ENCODE measurements around the gene TMEM154.

Gene TMEM154

GRCh38 chr4:152613841-152614721 is 65.7 kb downstream of the TMEM154 start:
- 90 to 93% methylated on average over 11 of the region's 11 CpGs for WGBS, 2 experiments
- Histone ChIP-seq H3K9me3 (ENCODE audit: control insufficient read depth, low read length) (no peaks in the 10 kb centered on the region), H3K4me1 (ENCODE audit: control insufficient read depth, insufficient read depth, low read length) (no peaks in the 10 kb centered on the region), H3K4me3 (ENCODE audit: insufficient read depth, low read depth, low read length) (no peak overlapping the region), H3K27ac (ENCODE audit: insufficient read depth, low read depth, low read length, poor library complexity, severe bottlenecking) (no peak overlapping the region), H3K36me3 (ENCODE audit: control insufficient read depth, insufficient read depth, low read length) (no peaks in the 10 kb centered on the region), H3K27me3 (ENCODE audit: control insufficient read depth, insufficient read depth, low read length, poor library complexity, severe bottlenecking) (no peaks in the 10 kb centered on the region)

GRCh38 chr4:152613351-152613750 is 66.4 kb downstream of the TMEM154 start:
- Histone ChIP-seq H3K27ac (ENCODE audit: insufficient read depth, low read depth, low read length, poor library complexity, severe bottlenecking) (no peak overlapping the region), H3K9me3 (ENCODE audit: control insufficient read depth, low read length) (no peaks in the 10 kb centered on the region), H3K4me3 (ENCODE audit: insufficient read depth, low read depth, low read length) (no peak overlapping the region), H3K27me3 (ENCODE audit: control insufficient read depth, insufficient read depth, low read length, poor library complexity, severe bottlenecking) (no peaks in the 10 kb centered on the region), H3K4me1 (ENCODE audit: control insufficient read depth, insufficient read depth, low read length) (no peaks in the 10 kb centered on the region), H3K36me3 (ENCODE audit: control insufficient read depth, insufficient read depth, low read length) (no peaks in the 10 kb centered on the region)
- WGBS, 2 experiments: 43 to 58% methylated on average over 3 of the region's 3 CpGs

- Histone ChIP-seq H3K4me3 (ENCODE audit: insufficient read depth, low read depth, low read length) (no peak overlapping the region), H3K27ac (ENCODE audit: insufficient read depth, low read depth, low read length, poor library complexity, severe bottlenecking) (no peak overlapping the region), H3K36me3 (ENCODE audit: control insufficient read depth, insufficient read depth, low read length) (no peaks in the 10 kb centered on the region), H3K9me3 (ENCODE audit: control insufficient read depth, low read length) (no peaks in the 10 kb centered on the region), H3K27me3 (ENCODE audit: control insufficient read depth, insufficient read depth, low read length, poor library complexity, severe bottlenecking) (no peaks in the 10 kb centered on the region), H3K4me1 (ENCODE audit: control insufficient read depth, insufficient read depth, low read length) (peaks cover 19% of the 10 kb centered on the region)
Observed at GRCh38 chr4:152610131-152610530, 69.7 kb downstream of the TMEM154 start.

DNA sequence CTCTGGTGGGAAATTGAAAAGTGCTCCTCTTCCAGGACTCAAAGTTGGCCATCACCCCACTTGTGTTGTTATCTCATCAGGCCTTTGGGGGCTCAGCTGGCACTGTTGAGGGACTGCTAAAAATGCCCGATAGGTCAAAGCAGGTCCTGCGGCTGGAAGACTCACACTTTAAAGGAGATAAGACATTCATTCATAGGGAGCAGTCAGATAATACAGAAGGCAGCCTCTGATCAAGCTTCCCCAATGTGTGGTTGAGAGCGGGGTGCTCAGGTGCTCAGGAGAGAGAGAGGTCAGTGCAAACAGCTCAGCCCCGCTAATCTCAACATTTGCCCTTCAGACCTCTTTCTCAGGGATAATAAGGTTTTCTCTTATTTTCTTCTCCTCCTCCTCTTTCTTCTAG is 70.3 kb downstream of the TMEM154 start:
- Histone ChIP-seq H3K36me3 (ENCODE audit: control insufficient read depth, insufficient read depth, low read length) (no peaks in the 10 kb centered on the region), H3K9me3 (ENCODE audit: control insufficient read depth, low read length) (no peaks in the 10 kb centered on the region), H3K4me1 (ENCODE audit: control insufficient read depth, insufficient read depth, low read length) (peaks cover 22% of the 10 kb centered on the region), H3K27me3 (ENCODE audit: control insufficient read depth, insufficient read depth, low read length, poor library complexity, severe bottlenecking) (no peaks in the 10 kb centered on the region), H3K4me3 (ENCODE audit: insufficient read depth, low read depth, low read length) (no peak overlapping the region), H3K27ac (ENCODE audit: insufficient read depth, low read depth, low read length, poor library complexity, severe bottlenecking) (no peak overlapping the region)
- 92 to 97% methylated on average over 3 to 4 of the region's 4 CpGs for WGBS, 2 experiments

- Histone ChIP-seq H3K27me3 (ENCODE audit: control insufficient read depth, insufficient read depth, low read length, poor library complexity, severe bottlenecking) (no peaks in the 10 kb centered on the region), H3K27ac (ENCODE audit: insufficient read depth, low read depth, low read length, poor library complexity, severe bottlenecking) (no peak overlapping the region), H3K4me3 (ENCODE audit: insufficient read depth, low read depth, low read length) (no peak overlapping the region), H3K4me1 (ENCODE audit: control insufficient read depth, insufficient read depth, low read length) (peaks cover 22% of the 10 kb centered on the region), H3K36me3 (ENCODE audit: control insufficient read depth, insufficient read depth, low read length) (no peaks in the 10 kb centered on the region), H3K9me3 (ENCODE audit: control insufficient read depth, low read length) (no peaks in the 10 kb centered on the region)
- 33 to 36% methylated on average over 7 of the region's 7 CpGs for WGBS, 2 experiments
Observed at GRCh38 chr4:152607178-152607577, 72.6 kb downstream of the TMEM154 start.

DNA sequence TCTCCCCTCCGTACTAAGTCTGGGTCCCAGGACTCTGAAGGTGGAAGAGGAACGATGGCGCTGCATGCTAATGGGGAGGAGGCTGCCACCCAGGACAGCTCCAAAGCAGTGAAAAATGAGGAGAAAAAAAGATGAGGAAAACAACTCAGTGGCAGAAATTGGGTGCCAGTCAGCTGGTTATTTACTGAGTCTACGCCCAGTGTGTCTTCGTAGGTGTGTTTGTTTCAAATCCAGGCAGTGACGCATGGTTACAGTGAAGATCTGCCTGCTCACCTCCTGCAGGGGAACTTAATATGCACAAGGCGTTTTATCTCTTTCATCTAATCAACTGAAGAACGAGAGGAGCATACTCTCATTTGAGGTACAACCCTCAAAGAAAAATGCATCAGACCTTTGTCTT is 73.0 kb downstream of the TMEM154 start:
- 67 to 69% methylated on average over 8 of the region's 8 CpGs for WGBS, 2 experiments
- Histone ChIP-seq H3K27ac (ENCODE audit: insufficient read depth, low read depth, low read length, poor library complexity, severe bottlenecking) (no peak overlapping the region), H3K4me3 (ENCODE audit: insufficient read depth, low read depth, low read length) (no peak overlapping the region)

DNA sequence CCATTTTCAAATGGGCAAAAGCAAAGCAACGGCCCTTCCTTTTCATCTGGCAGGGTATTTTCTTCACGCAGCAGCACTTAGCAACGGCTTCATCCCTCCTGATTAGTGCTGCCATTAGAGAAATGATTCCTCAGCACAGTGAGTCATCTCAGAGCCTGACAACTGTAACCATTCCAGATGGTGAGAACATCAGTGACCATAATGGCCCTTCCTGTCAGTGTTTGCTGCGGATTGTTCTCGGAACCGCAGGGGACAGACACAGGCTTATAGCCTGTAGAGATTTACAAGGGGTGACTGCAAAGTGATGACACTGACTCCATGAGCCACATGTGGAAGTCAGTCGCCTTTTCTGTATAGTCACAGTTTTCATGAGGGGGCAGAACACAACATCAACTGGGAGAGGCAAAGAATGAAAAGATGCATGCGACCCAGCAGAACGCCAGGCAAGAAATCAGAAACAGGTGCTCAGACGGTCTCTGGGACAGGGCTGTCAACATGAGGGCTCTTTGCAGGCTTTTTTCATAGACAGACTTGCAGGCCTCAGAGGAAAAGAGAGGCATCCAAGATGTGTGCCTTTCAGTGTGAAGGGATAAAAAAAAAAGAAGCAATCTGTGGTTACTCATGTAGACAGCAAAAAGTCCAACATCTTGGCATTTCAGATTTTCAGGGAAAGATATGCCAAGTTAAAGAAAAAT is 74.0 kb downstream of the TMEM154 start:
- WGBS, 2 experiments: 43 to 59% methylated on average over 10 of the region's 10 CpGs
- H3K27ac ChIP-seq (ENCODE audit: insufficient read depth, low read depth, low read length, poor library complexity, severe bottlenecking): no peak overlapping the region
- no peaks in the 10 kb centered on the region for H3K36me3 ChIP-seq (ENCODE audit: control insufficient read depth, insufficient read depth, low read length)
- H3K9me3 ChIP-seq (ENCODE audit: control insufficient read depth, low read length): no peaks in the 10 kb centered on the region
- H3K4me1 ChIP-seq (ENCODE audit: control insufficient read depth, insufficient read depth, low read length): peaks cover 22% of the 10 kb centered on the region
- no peaks in the 10 kb centered on the region for H3K27me3 ChIP-seq (ENCODE audit: control insufficient read depth, insufficient read depth, low read length, poor library complexity, severe bottlenecking)
- no peak overlapping the region for H3K4me3 ChIP-seq (ENCODE audit: insufficient read depth, low read depth, low read length)

More for the DNA sequence above, 73.0 kb downstream of the TMEM154 start:
- Histone ChIP-seq H3K36me3 (ENCODE audit: control insufficient read depth, insufficient read depth, low read length) (no peaks in the 10 kb centered on the region), H3K27me3 (ENCODE audit: control insufficient read depth, insufficient read depth, low read length, poor library complexity, severe bottlenecking) (no peaks in the 10 kb centered on the region), H3K4me1 (ENCODE audit: control insufficient read depth, insufficient read depth, low read length) (peaks cover 22% of the 10 kb centered on the region), H3K9me3 (ENCODE audit: control insufficient read depth, low read length) (no peaks in the 10 kb centered on the region)

DNA sequence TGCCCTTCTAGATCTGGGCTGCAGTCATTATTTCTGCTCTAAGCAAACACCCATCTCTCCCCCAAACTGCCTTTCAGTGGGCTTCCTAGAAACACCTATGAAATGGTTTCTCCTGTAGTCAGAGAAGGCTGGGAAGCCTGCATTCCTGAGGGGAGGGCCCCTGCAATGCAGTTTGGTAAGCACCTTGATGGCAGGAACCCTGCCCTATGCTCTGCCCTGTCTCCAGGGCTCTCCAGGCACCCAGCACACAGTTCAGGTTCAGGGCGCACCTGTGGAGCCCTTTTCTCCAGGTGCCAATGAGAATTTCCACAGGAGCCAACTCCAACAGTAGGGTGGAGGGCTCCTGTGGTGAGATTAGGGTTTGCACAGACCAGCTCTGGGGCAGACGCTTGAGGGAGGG is 74.8 kb downstream of the TMEM154 start:
- no peak overlapping the region for H3K27ac ChIP-seq (ENCODE audit: insufficient read depth, low read depth, low read length, poor library complexity, severe bottlenecking)
- H3K36me3 ChIP-seq (ENCODE audit: control insufficient read depth, insufficient read depth, low read length): no peaks in the 10 kb centered on the region
- H3K9me3 ChIP-seq (ENCODE audit: control insufficient read depth, low read length): no peaks in the 10 kb centered on the region
- H3K4me3 ChIP-seq (ENCODE audit: insufficient read depth, low read depth, low read length): no peak overlapping the region
- H3K27me3 ChIP-seq (ENCODE audit: control insufficient read depth, insufficient read depth, low read length, poor library complexity, severe bottlenecking): no peaks in the 10 kb centered on the region
- peaks cover 22% of the 10 kb centered on the region for H3K4me1 ChIP-seq (ENCODE audit: control insufficient read depth, insufficient read depth, low read length)
- 71 to 82% methylated on average over 2 of the region's 2 CpGs for WGBS, 2 experiments

GRCh38 chr4:152601156-152601555 is 78.6 kb downstream of the TMEM154 start:
- H3K4me1 ChIP-seq (ENCODE audit: control insufficient read depth, insufficient read depth, low read length): peaks cover 11% of the 10 kb centered on the region
- H3K9me3 ChIP-seq (ENCODE audit: control insufficient read depth, low read length): no peaks in the 10 kb centered on the region
- 96 to 97% methylated on average over 5 of the region's 5 CpGs for WGBS, 2 experiments

DNA sequence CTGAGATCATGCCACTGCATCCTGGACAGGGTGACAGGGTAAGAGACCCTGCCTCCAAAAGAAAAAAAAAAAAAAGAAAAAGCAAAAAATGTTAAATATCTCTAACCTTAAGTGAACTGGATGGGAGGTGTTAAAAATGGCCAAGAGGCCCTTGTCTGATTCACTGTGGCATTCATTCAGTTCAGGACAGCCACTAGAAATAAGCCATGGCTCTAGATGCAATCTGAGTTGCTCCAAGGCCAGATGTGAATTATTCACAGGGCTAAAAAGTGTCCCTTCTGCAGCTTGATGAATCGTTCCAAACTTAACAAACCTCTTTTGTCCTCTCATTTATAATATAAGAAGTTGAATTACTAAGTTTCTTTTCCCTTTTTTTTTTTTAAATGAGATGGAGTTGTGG is 80.2 kb downstream of the TMEM154 start:
- H3K4me3 ChIP-seq (ENCODE audit: insufficient read depth, low read depth, low read length): no peak overlapping the region
- no CpG with 5 or more reads among the region's 1 CpG for WGBS, 2 experiments
- H3K36me3 ChIP-seq (ENCODE audit: control insufficient read depth, insufficient read depth, low read length): no peaks in the 10 kb centered on the region
- H3K9me3 ChIP-seq (ENCODE audit: control insufficient read depth, low read length): no peaks in the 10 kb centered on the region
- H3K4me1 ChIP-seq (ENCODE audit: control insufficient read depth, insufficient read depth, low read length): no peaks in the 10 kb centered on the region
- H3K27ac ChIP-seq (ENCODE audit: insufficient read depth, low read depth, low read length, poor library complexity, severe bottlenecking): no peak overlapping the region
- H3K27me3 ChIP-seq (ENCODE audit: control insufficient read depth, insufficient read depth, low read length, poor library complexity, severe bottlenecking): no peaks in the 10 kb centered on the region

More at GRCh38 chr4:152601156-152601555, 78.6 kb downstream of the TMEM154 start:
- H3K27me3 ChIP-seq (ENCODE audit: control insufficient read depth, insufficient read depth, low read length, poor library complexity, severe bottlenecking): no peaks in the 10 kb centered on the region
- H3K27ac ChIP-seq (ENCODE audit: insufficient read depth, low read depth, low read length, poor library complexity, severe bottlenecking): no peak overlapping the region
- H3K4me3 ChIP-seq (ENCODE audit: insufficient read depth, low read depth, low read length): no peak overlapping the region
- H3K36me3 ChIP-seq (ENCODE audit: control insufficient read depth, insufficient read depth, low read length): no peaks in the 10 kb centered on the region
